Right atrium auricular region (tissue), 2 donors: ENCODE data around the gene SPTLC2. TPM values are rescaled to one million over a fixed set of nuclear protein-coding genes. Genes with fewer than 3 reads are reported as not detected.

Source experiments
- DNase-seq: peaks from one replicate; pipeline ENCODE4 v3.0.0-alpha.2; 2019; ENCODE audit warnings: low spot score
- H3K27ac ChIP-seq, 2 donors: fragments of 200-600 bp; sonication (generic); 1 replicate in 1 of 2; 2 replicates in 1 of 2; pipeline ENCODE4 v1.5.1; 2016 to 2019
- H3K27me3 ChIP-seq, 2 donors: fragments of 200-600 bp; sonication (generic); one replicate each; pipeline versions ENCODE4 v1.5.1 to v1.6.0; 2017 to 2019
- H3K36me3 ChIP-seq: fragments of 200-600 bp; sonication (generic); one replicate; pipeline ENCODE4 v1.5.1; 2016
- H3K4me1 ChIP-seq, 2 donors: fragments of 200-600 bp; sonication (generic); one replicate each; pipeline versions ENCODE4 v1.5.1 to v1.6.0; 2017 to 2019
- H3K4me3 ChIP-seq, 2 donors: fragments of 200-600 bp; sonication (generic); 1 replicate in 1 of 2; 2 replicates in 1 of 2; pipeline ENCODE4 v1.5.1; 2017 to 2019; ENCODE audit warnings: mild to moderate bottlenecking in 1 of 2, moderate library complexity in 1 of 2
- H3K9me3 ChIP-seq, 2 donors: fragments of 200-600 bp; sonication (generic); one replicate each; pipeline ENCODE4 v1.5.1; 2019
- total RNA-seq, 2 donors: library from RNA; depleted of rRNA; stranded (reverse); fragments of >200 nt; gene quantifications; one replicate each; pipeline ENCODE4 v1.1.0, GENCODE V29; 2016
- TF ChIP-seq, protein P1 (sequence below), 2 donors: fragments of 200-600 bp; sonication (generic); IDR thresholded peaks; one replicate each; pipeline ENCODE4 v1.5.1; 2019; ENCODE audit warnings: antibody characterized with exemption in 2 of 2

Gene SPTLC2
- total RNA-seq, 2 donors from 2014 or later, result 11.3 to 14.0 TPM

- peak overlapping the region; percentile 91 to 94 for H3K27ac ChIP-seq
- peaks cover 32% of the 10 kb centered on the region for H3K36me3 ChIP-seq
- H3K27me3 ChIP-seq, result no peaks in the 10 kb centered on the region
- TF ChIP-seq, protein P1, sequence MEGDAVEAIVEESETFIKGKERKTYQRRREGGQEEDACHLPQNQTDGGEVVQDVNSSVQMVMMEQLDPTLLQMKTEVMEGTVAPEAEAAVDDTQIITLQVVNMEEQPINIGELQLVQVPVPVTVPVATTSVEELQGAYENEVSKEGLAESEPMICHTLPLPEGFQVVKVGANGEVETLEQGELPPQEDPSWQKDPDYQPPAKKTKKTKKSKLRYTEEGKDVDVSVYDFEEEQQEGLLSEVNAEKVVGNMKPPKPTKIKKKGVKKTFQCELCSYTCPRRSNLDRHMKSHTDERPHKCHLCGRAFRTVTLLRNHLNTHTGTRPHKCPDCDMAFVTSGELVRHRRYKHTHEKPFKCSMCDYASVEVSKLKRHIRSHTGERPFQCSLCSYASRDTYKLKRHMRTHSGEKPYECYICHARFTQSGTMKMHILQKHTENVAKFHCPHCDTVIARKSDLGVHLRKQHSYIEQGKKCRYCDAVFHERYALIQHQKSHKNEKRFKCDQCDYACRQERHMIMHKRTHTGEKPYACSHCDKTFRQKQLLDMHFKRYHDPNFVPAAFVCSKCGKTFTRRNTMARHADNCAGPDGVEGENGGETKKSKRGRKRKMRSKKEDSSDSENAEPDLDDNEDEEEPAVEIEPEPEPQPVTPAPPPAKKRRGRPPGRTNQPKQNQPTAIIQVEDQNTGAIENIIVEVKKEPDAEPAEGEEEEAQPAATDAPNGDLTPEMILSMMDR (IDR thresholded peaks at IDR 0.05), result no peak
- H3K9me3 ChIP-seq, result no peaks in the 10 kb centered on the region
- H3K4me1 ChIP-seq, result peaks cover 0 to 21% of the 10 kb centered on the region in 2 donors
- H3K4me3 ChIP-seq, result peak overlapping the region; percentile 74 to 82
- DNase-seq, result no peak
Observed at GRCh38 chr14:77457115-77457521, 159.3 kb downstream of the SPTLC2 start.

Other genes with a start within 250 kb of the SPTLC2 start
- gene TMED8, start 239.5 kb downstream of the SPTLC2 start, total RNA-seq, result 1 to 10 TPM; 6.6 to 7.5 TPM
- gene SAMD15, start 239.3 kb downstream of the SPTLC2 start, total RNA-seq, result under 1 TPM; 0.26 to 0.39 TPM
- gene NOXRED1, start 193.1 kb downstream of the SPTLC2 start, total RNA-seq, result not detected
- gene VIPAS39, start 159.0 kb downstream of the SPTLC2 start, total RNA-seq, result 10 to 100 TPM; 10.9 to 13.0 TPM
- gene AHSA1, start 158.5 kb downstream of the SPTLC2 start, total RNA-seq, result 100 to 1,000 TPM; 105 to 122 TPM
- under 1 TPM; 0.48 to 0.94 TPM for gene ISM2, start 117.8 kb downstream of the SPTLC2 start, total RNA-seq
- gene ALKBH1, start 91.4 kb upstream of the SPTLC2 start, total RNA-seq, result 10 to 100 TPM in 1 of 2 donors, 1 to 10 TPM in 1; 7.8 to 11.1 TPM
- gene SLIRP, start 91.5 kb upstream of the SPTLC2 start, total RNA-seq, result 100 to 1,000 TPM; 271 to 345 TPM
- 10 to 100 TPM; 31.7 to 37.1 TPM for gene SNW1, start 144.5 kb upstream of the SPTLC2 start, total RNA-seq
- 1 to 10 TPM; 5.5 to 8.3 TPM for gene ADCK1, start 183.5 kb upstream of the SPTLC2 start, total RNA-seq